Breast epithelium (tissue), 3 donors: ENCODE data around the gene PRKRIP1.

Experiments used
- CTCF ChIP-seq, 3 donors: fragments of 450-650 bp; IDR thresholded peaks; one replicate each; pipeline ENCODE4 v1.5.1; 2016 to 2017; ENCODE audit warnings: antibody characterized with exemption in 3 of 3, mild to moderate bottlenecking in 3 of 3, moderate library complexity in 3 of 3
- POLR2AphosphoS5 ChIP-seq, 3 donors: sonication (generic); formaldehyde crosslinking; IDR thresholded peaks; one replicate each; pipeline ENCODE4 v1.6.1; 2017; ENCODE audit warnings: antibody characterized with exemption in 3 of 3

DNA sequence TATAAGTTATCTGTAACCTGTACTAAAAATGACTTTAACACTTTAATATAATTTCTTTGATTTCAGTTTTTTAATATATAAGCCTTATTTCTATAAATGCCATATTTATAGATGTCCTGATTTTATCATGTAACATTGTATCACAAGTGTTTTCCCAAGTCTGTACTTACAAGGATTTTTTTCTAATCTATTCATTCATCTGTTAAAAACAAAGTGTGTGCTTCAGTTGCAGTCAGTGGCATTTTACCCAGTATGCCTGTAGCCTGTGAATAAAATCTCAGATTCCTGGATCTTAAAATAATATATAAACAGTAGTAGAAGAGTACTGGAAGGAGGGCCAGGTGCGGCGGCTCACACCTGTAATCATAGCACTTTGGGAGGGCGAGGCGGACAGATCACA lies 17.4 kb downstream of the PRKRIP1 start:
- no peak for TF ChIP-seq CTCF (IDR thresholded peaks at IDR 0.05)
- TF ChIP-seq POLR2AphosphoS5 (IDR thresholded peaks at IDR 0.05): no peak
